Measurements from ENCODE around the gene TNIP1.

The TNIP1 gene

GRCh38 chr5:151058891-151059489 is 21.8 kb downstream of the TNIP1 start:
- H3K4me1 ChIP-seq (ENCODE audit: insufficient read depth, insufficient read length) = peaks cover 2% of the 10 kb centered on the region
- no peak for TF ChIP-seq YY1 (IDR thresholded peaks at IDR 0.05; ENCODE audit: insufficient read depth, insufficient read length)
- no peak for TF ChIP-seq ZNF274 (IDR thresholded peaks at IDR 0.05; ENCODE audit: low read depth, low read length)
- no peak for TF ChIP-seq SUZ12 (IDR thresholded peaks at IDR 0.05; ENCODE audit: extremely low read depth, insufficient read depth, insufficient read length)
- peaks cover 79% of the 10 kb centered on the region for H3K36me3 ChIP-seq (ENCODE audit: insufficient read depth, insufficient read length, low read length)
- H3K27me3 ChIP-seq (ENCODE audit: insufficient read depth, insufficient read length) = no peaks in the 10 kb centered on the region
- H3K9ac ChIP-seq (ENCODE audit: insufficient read length, low read depth) = no peak overlapping the region
- no peak overlapping the region for H3K4me3 ChIP-seq (ENCODE audit: insufficient read length, low read depth)
- H3K9me3 ChIP-seq (ENCODE audit: insufficient read depth, low read length) = no peaks in the 10 kb centered on the region
- no peak for DNase-seq (ENCODE audit: low read depth, low spot score)

GRCh38 chr5:151058301-151058700 is 22.5 kb downstream of the TNIP1 start:
- Histone ChIP-seq H3K9ac (ENCODE audit: insufficient read length, low read depth) (no peak overlapping the region), H3K9me3 (ENCODE audit: insufficient read depth, low read length) (no peaks in the 10 kb centered on the region), H3K27me3 (ENCODE audit: insufficient read depth, insufficient read length) (no peaks in the 10 kb centered on the region), H3K36me3 (ENCODE audit: insufficient read depth, insufficient read length, low read length) (peaks cover 79% of the 10 kb centered on the region), H3K4me1 (ENCODE audit: insufficient read depth, insufficient read length) (peaks cover 2% of the 10 kb centered on the region), H3K4me3 (ENCODE audit: insufficient read length, low read depth) (no peak overlapping the region)
- no peak for DNase-seq (ENCODE audit: low read depth, low spot score)
- TF ChIP-seq ZNF274 (IDR thresholded peaks at IDR 0.05; ENCODE audit: low read depth, low read length) (no peak), SUZ12 (IDR thresholded peaks at IDR 0.05; ENCODE audit: extremely low read depth, insufficient read depth, insufficient read length) (no peak), YY1 (IDR thresholded peaks at IDR 0.05; ENCODE audit: insufficient read depth, insufficient read length) (no peak)

GRCh38 chr5:151056379-151057325 is 24.2 kb downstream of the TNIP1 start:
- no peak overlapping the region for H3K4me3 ChIP-seq (ENCODE audit: insufficient read length, low read depth)
- H3K4me1 ChIP-seq (ENCODE audit: insufficient read depth, insufficient read length) = peaks cover 5% of the 10 kb centered on the region
- H3K9me3 ChIP-seq (ENCODE audit: insufficient read depth, low read length) = no peaks in the 10 kb centered on the region
- H3K9ac ChIP-seq (ENCODE audit: insufficient read length, low read depth) = no peak overlapping the region
- peaks cover 69% of the 10 kb centered on the region for H3K36me3 ChIP-seq (ENCODE audit: insufficient read depth, insufficient read length, low read length)
- TF ChIP-seq SUZ12 (IDR thresholded peaks at IDR 0.05; ENCODE audit: extremely low read depth, insufficient read depth, insufficient read length) = no peak
- no peaks in the 10 kb centered on the region for H3K27me3 ChIP-seq (ENCODE audit: insufficient read depth, insufficient read length)
- DNase-seq (ENCODE audit: low read depth, low spot score) = no peak

GRCh38 chr5:151055336-151055735 is 25.5 kb downstream of the TNIP1 start:
- no peak for DNase-seq (ENCODE audit: low read depth, low spot score)
- Histone ChIP-seq H3K9ac (ENCODE audit: insufficient read length, low read depth) (no peak overlapping the region), H3K4me3 (ENCODE audit: insufficient read length, low read depth) (no peak overlapping the region), H3K9me3 (ENCODE audit: insufficient read depth, low read length) (no peaks in the 10 kb centered on the region), H3K27me3 (ENCODE audit: insufficient read depth, insufficient read length) (no peaks in the 10 kb centered on the region), H3K36me3 (ENCODE audit: insufficient read depth, insufficient read length, low read length) (peaks cover 64% of the 10 kb centered on the region), H3K4me1 (ENCODE audit: insufficient read depth, insufficient read length) (peaks cover 5% of the 10 kb centered on the region)
- no peak for TF ChIP-seq SUZ12 (IDR thresholded peaks at IDR 0.05; ENCODE audit: extremely low read depth, insufficient read depth, insufficient read length)
- no peak for TF ChIP-seq YY1 (IDR thresholded peaks at IDR 0.05; ENCODE audit: insufficient read depth, insufficient read length)
- TF ChIP-seq ZNF274 (IDR thresholded peaks at IDR 0.05; ENCODE audit: low read depth, low read length) = no peak

- no peak overlapping the region for H3K4me3 ChIP-seq (ENCODE audit: insufficient read length, low read depth)
- no peak for DNase-seq (ENCODE audit: low read depth, low spot score)
- H3K27me3 ChIP-seq (ENCODE audit: insufficient read depth, insufficient read length) = no peaks in the 10 kb centered on the region
- no peaks in the 10 kb centered on the region for H3K9me3 ChIP-seq (ENCODE audit: insufficient read depth, low read length)
- TF ChIP-seq YY1 (IDR thresholded peaks at IDR 0.05; ENCODE audit: insufficient read depth, insufficient read length) (no peak), ZNF274 (IDR thresholded peaks at IDR 0.05; ENCODE audit: low read depth, low read length) (no peak), SUZ12 (IDR thresholded peaks at IDR 0.05; ENCODE audit: extremely low read depth, insufficient read depth, insufficient read length) (no peak)
- peaks cover 3% of the 10 kb centered on the region for H3K4me1 ChIP-seq (ENCODE audit: insufficient read depth, insufficient read length)
- H3K9ac ChIP-seq (ENCODE audit: insufficient read length, low read depth) = no peak overlapping the region
- peaks cover 64% of the 10 kb centered on the region for H3K36me3 ChIP-seq (ENCODE audit: insufficient read depth, insufficient read length, low read length)
Observed at GRCh38 chr5:151054709-151055108, 26.1 kb downstream of the TNIP1 start.

GRCh38 chr5:151053796-151054462 is 26.9 kb downstream of the TNIP1 start:
- H3K9ac ChIP-seq (ENCODE audit: insufficient read length, low read depth) = no peak overlapping the region
- no peaks in the 10 kb centered on the region for H3K9me3 ChIP-seq (ENCODE audit: insufficient read depth, low read length)
- no peak for TF ChIP-seq ZNF274 (IDR thresholded peaks at IDR 0.05; ENCODE audit: low read depth, low read length)
- TF ChIP-seq SUZ12 (IDR thresholded peaks at IDR 0.05; ENCODE audit: extremely low read depth, insufficient read depth, insufficient read length) = no peak
- no peak for TF ChIP-seq YY1 (IDR thresholded peaks at IDR 0.05; ENCODE audit: insufficient read depth, insufficient read length)
- no peaks in the 10 kb centered on the region for H3K27me3 ChIP-seq (ENCODE audit: insufficient read depth, insufficient read length)
- no peak for DNase-seq (ENCODE audit: low read depth, low spot score)
- H3K4me1 ChIP-seq (ENCODE audit: insufficient read depth, insufficient read length) = peaks cover 3% of the 10 kb centered on the region
- no peak overlapping the region for H3K4me3 ChIP-seq (ENCODE audit: insufficient read length, low read depth)
- H3K36me3 ChIP-seq (ENCODE audit: insufficient read depth, insufficient read length, low read length) = peaks cover 66% of the 10 kb centered on the region

- H3K9me3 ChIP-seq (ENCODE audit: insufficient read depth, low read length) = no peaks in the 10 kb centered on the region
- H3K9ac ChIP-seq (ENCODE audit: insufficient read length, low read depth) = no peak overlapping the region
- no peaks in the 10 kb centered on the region for H3K27me3 ChIP-seq (ENCODE audit: insufficient read depth, insufficient read length)
- no peak overlapping the region for H3K4me3 ChIP-seq (ENCODE audit: insufficient read length, low read depth)
- peaks cover 3% of the 10 kb centered on the region for H3K4me1 ChIP-seq (ENCODE audit: insufficient read depth, insufficient read length)
- no peak for DNase-seq (ENCODE audit: low read depth, low spot score)
- H3K36me3 ChIP-seq (ENCODE audit: insufficient read depth, insufficient read length, low read length) = peaks cover 67% of the 10 kb centered on the region
- TF ChIP-seq YY1 (IDR thresholded peaks at IDR 0.05; ENCODE audit: insufficient read depth, insufficient read length) (no peak), ZNF274 (IDR thresholded peaks at IDR 0.05; ENCODE audit: low read depth, low read length) (no peak), SUZ12 (IDR thresholded peaks at IDR 0.05; ENCODE audit: extremely low read depth, insufficient read depth, insufficient read length) (no peak)
Observed at GRCh38 chr5:151052836-151053235, 28.0 kb downstream of the TNIP1 start.
